Activated naive CD8-positive, alpha-beta T cell (primary cell): Measurements from ENCODE around the gene FN3K.
"Not testable (repeated sequence)": the region's sequence is repeated elsewhere in the genome, so short reads cannot be mapped to it uniquely, and the experiment has no call there.

Experiments used
- H3K27ac Mint-ChIP-seq: one replicate; pipeline ENCODE4 v1.8.0; 2021; ENCODE audit warnings: mixed read lengths
- H3K27me3 Mint-ChIP-seq: one replicate; pipeline ENCODE4 v1.8.0; 2021; ENCODE audit warnings: mixed read lengths
- H3K36me3 Mint-ChIP-seq: one replicate; pipeline ENCODE4 v1.8.0; 2021; ENCODE audit warnings: mixed read lengths
- H3K4me1 Mint-ChIP-seq: one replicate; pipeline ENCODE4 v1.8.0; 2021; ENCODE audit warnings: low read depth, mixed read lengths
- H3K4me3 Mint-ChIP-seq: one replicate; pipeline ENCODE4 v1.8.0; 2021; ENCODE audit warnings: mild to moderate bottlenecking, mixed read lengths
- H3K9me3 Mint-ChIP-seq: one replicate; pipeline ENCODE4 v1.8.0; 2021; ENCODE audit warnings: low read depth, mixed read lengths

The FN3K gene

DNA sequence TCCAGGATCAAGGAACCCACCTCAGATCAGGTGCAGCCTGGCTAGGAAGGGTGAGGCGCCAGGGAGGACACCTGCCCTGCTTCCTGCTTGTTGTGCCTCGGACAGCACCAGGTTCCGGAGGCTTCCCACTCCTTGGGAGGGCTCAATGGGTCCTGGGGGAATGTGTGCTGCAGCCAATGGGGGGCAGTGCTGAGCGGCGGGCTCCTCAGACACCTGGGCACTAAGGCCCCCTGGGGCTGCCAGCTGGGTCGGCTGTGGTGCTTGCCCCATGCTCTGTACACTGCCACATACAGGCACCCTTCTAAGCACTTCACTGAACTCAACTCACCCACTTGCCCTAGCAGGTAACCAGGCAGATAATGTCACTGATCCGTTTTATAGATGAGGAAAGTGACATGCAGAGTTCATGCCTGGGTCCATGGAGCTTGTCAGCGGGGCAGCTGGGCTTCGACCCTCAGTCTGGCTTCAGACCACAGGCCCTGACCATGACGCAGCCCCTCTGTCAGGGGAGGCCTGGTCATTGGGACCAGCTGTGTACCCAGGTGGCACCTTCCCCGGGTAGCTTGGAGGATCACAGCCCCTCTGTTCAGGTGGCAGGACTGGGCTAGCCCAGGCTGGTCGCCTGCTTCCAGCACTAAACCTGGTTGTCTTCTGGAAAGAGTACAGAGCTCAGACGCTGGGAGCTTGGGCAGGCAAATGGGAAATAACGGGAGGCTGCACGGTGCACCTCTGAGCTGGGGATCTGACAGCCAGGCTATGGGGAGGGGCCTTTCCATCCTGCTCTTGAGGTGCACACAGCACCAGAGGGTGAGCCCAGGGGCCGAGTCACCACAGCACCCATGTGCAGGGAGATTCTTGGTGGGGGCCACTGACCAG lies 8.2 kb downstream of the FN3K start:
- H3K4me1 Mint-ChIP-seq: no peaks in the 10 kb centered on the region
- H3K36me3 Mint-ChIP-seq: peaks cover 22% of the 10 kb centered on the region
- H3K27me3 Mint-ChIP-seq: no peaks in the 10 kb centered on the region
- H3K27ac Mint-ChIP-seq: no peak overlapping the region
- H3K4me3 Mint-ChIP-seq: no peak overlapping the region
- H3K9me3 Mint-ChIP-seq: peaks cover 18% of the 10 kb centered on the region

DNA sequence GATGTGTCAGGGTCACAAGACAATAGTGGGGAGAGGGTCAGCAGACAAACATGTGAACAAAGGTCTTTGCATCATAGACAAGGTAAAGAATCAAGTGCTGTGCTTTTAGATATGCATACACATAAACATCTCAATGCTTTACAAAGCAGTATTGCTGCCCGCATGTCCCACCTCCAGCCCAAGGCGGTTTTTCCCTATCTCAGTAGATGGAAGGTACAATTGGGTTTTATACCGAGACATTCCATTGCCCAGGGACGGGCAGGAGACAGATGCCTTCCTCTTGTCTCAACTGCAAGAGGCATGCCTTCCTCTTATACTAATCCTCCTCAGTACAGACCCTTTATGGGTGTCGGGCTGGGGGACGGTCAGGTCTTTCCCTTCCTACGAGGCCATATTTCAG lies 9.3 kb downstream of the FN3K start:
- H3K36me3 Mint-ChIP-seq: peaks cover 22% of the 10 kb centered on the region
- H3K9me3 Mint-ChIP-seq: peaks cover 18% of the 10 kb centered on the region
- not testable (repeated sequence) for H3K27ac Mint-ChIP-seq, H3K4me1 Mint-ChIP-seq, H3K27me3 Mint-ChIP-seq, H3K4me3 Mint-ChIP-seq

DNA sequence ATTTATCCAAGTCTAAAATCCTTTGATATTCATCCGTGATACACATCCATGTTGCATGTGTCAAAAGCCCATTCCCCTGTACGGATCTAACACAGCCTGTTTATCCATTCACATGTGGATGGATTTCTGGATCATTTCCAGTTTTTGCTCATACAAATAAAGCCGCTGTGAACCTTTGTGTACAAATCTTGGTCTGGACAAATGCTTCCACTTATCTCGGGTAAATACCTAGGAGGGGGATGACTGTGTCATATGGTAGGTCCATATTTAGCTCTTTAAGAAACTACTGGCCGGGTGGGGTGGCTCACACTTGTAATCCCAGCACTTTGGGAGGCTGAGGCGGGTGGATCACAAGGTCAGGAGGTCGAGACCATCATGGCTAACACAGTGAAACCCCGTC lies 10.1 kb downstream of the FN3K start:
- peaks cover 2% of the 10 kb centered on the region for H3K4me1 Mint-ChIP-seq
- no peak overlapping the region for H3K4me3 Mint-ChIP-seq
- H3K27me3 Mint-ChIP-seq: no peaks in the 10 kb centered on the region
- H3K27ac Mint-ChIP-seq: no peak overlapping the region
- H3K9me3 Mint-ChIP-seq: peaks cover 17% of the 10 kb centered on the region
- H3K36me3 Mint-ChIP-seq: peaks cover 17% of the 10 kb centered on the region

DNA sequence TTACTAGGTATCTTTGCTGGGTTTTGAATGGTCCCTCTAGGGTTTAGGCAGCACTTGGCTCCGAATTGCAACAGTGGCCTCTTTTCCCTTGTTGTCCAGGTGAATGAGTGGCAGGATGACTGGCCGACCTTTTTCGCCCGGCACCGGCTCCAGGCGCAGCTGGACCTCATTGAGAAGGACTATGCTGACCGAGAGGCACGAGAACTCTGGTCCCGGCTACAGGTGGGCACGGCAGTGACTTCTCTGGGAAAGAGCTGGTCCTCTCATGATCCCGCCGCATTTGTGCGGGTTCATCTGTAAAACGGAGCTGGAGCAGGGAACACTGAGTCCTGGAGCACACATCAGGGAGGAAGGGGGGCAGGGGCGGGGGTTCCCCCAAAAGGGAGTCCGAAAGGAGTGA lies 13.3 kb downstream of the FN3K start:
- Mint-ChIP-seq H3K27me3 (no peaks in the 10 kb centered on the region), H3K4me3 (no peak overlapping the region), H3K27ac (no peak overlapping the region), H3K4me1 (peaks cover 11% of the 10 kb centered on the region), H3K9me3 (peaks cover 8% of the 10 kb centered on the region), H3K36me3 (peaks cover 3% of the 10 kb centered on the region)

- peaks cover 22% of the 10 kb centered on the region for H3K4me1 Mint-ChIP-seq
- H3K27ac Mint-ChIP-seq: peak overlapping the region; percentile 28
- H3K27me3 Mint-ChIP-seq: no peaks in the 10 kb centered on the region
- H3K9me3 Mint-ChIP-seq: peaks cover 6% of the 10 kb centered on the region
- H3K4me3 Mint-ChIP-seq: peak overlapping the region; percentile 59
- H3K36me3 Mint-ChIP-seq: peaks cover 2% of the 10 kb centered on the region
Measured at GRCh38 chr17:82750241-82750908, 15.0 kb downstream of the FN3K start.

DNA sequence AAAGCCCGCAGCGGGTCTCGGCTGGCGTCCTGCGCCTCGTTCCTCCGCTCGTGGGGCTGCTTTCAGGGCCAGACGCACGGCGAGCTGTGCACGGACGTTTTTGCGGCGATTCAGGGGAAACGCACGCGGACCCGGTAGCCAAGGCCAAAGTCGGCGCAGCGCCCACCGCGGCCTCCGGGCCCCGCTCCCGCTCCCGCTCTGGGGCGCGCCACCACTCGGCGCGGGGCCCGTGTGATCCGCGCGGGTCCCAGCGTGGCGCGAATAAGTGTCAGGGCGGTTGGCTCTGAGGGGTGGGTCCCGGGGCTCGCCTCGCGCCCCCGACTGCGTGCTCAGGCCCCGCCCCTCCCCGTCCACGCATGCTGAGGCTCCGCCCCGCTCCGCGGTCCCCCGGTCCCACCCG lies 15.8 kb downstream of the FN3K start:
- H3K4me1 Mint-ChIP-seq: peaks cover 27% of the 10 kb centered on the region
- peaks cover 3% of the 10 kb centered on the region for H3K9me3 Mint-ChIP-seq
- no peak overlapping the region for H3K4me3 Mint-ChIP-seq
- H3K27ac Mint-ChIP-seq: no peak overlapping the region
- peaks cover 4% of the 10 kb centered on the region for H3K36me3 Mint-ChIP-seq
- H3K27me3 Mint-ChIP-seq: no peaks in the 10 kb centered on the region

DNA sequence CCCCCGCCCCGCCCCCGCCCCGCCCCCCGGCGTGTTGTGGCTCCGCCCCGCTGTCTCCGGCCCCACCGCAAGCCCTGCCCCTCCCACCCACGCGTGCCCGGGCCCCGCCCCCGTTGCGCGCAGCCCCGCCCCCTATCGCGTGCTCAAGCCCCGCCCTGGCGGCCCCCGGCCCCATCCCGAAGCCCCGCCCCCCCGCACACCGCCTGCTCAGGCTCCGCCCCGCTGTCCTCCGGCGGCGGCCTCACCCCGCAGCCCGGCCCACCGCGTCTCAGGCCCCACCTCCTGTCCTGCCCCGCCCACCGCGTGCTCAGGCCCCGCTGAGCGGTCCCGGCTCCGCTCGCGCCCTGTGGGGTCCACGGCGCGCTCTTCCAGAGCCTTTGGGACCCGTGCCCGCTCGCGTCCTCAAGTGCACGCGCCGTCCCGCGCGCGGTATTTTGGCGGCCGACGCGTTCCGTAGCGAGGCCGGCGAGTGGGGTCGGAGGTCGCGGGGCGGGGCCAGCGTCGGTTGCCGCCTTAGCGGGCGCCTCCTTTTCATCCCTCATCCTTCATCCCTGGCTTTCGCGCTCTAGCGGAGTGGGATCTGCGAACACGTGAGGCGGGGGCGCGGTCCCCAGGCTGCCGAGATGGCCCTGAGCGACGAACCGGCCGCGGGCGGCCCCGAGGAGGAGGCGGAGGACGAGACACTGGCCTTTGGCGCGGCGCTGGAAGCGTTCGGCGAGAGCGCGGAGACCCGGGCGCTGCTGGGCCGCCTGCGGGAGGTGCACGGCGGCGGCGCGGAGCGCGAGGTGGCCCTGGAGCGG lies 16.4 kb downstream of the FN3K start, which contains the start of gene TBCD:
TBCD (plus strand) TSS at position 495 of the 800 bp plus-strand sequence; CDS start at position 624, 129 bp downstream.
- Mint-ChIP-seq H3K36me3 (peaks cover 5% of the 10 kb centered on the region), H3K27me3 (no peaks in the 10 kb centered on the region), H3K9me3 (no peaks in the 10 kb centered on the region), H3K4me3 (peak within 1 kb of the TSS; percentile 87), H3K27ac (no peak within 1 kb of the TSS), H3K4me1 (peaks cover 27% of the 10 kb centered on the region)

GRCh38 chr17:82752371-82753200 lies 17.2 kb downstream of the FN3K start:
- Mint-ChIP-seq H3K27ac (no peak overlapping the region), H3K36me3 (peaks cover 7% of the 10 kb centered on the region), H3K9me3 (no peaks in the 10 kb centered on the region), H3K4me1 (peaks cover 27% of the 10 kb centered on the region), H3K27me3 (no peaks in the 10 kb centered on the region), H3K4me3 (peak overlapping the region; percentile 87)

DNA sequence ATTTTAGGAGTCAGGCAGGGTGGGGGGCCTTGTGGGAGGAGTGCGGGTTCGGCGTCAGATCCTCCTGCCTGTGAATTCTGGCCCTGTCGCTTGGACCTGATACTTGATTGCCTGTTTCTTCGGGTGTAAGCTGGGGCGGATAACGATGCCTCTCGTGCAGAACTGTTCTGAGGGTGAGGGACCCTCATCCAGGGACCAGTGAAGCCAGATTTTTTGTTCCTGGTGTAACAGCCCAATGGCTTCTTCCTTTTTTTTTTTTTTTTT lies 17.7 kb downstream of the FN3K start:
- Mint-ChIP-seq H3K4me3 (peak overlapping the region; percentile 87), H3K27me3 (no peaks in the 10 kb centered on the region), H3K4me1 (peaks cover 28% of the 10 kb centered on the region), H3K9me3 (no peaks in the 10 kb centered on the region), H3K27ac (no peak overlapping the region), H3K36me3 (peaks cover 7% of the 10 kb centered on the region)

GRCh38 chr17:82754297-82755208 lies 19.1 kb downstream of the FN3K start:
- H3K9me3 Mint-ChIP-seq: no peaks in the 10 kb centered on the region
- no peaks in the 10 kb centered on the region for H3K27me3 Mint-ChIP-seq
- H3K36me3 Mint-ChIP-seq: peaks cover 7% of the 10 kb centered on the region
- H3K4me1 Mint-ChIP-seq: peaks cover 28% of the 10 kb centered on the region
- peak overlapping the region; percentile 22 for H3K27ac Mint-ChIP-seq
- H3K4me3 Mint-ChIP-seq: peak overlapping the region; percentile 54

- Mint-ChIP-seq H3K9me3 (no peaks in the 10 kb centered on the region), H3K4me3 (no peak overlapping the region)
Measured at GRCh38 chr17:82756166-82756565, 20.8 kb downstream of the FN3K start.

DNA sequence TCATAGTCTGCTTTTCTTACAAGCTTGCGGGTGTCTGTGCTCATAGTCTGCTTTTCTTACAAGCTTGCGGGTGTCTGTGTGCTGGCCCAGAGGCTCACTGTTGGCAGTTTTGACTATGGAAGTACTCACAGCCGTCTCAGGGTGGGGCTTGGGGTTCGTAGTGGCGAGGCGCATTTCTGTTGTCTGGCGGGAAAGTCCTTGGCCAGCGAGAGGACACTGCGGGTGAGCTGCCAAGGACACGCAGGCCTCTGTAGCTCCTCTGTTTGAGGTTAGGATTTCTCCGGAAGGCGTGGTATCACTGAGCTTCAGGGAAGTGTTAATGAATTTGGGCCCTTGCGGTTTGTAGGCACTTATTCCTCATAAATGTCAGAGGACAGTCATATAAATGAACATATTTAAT lies 30.0 kb downstream of the FN3K start:
- H3K4me1 Mint-ChIP-seq: peaks cover 12% of the 10 kb centered on the region
- H3K27ac Mint-ChIP-seq: no peak overlapping the region
- H3K9me3 Mint-ChIP-seq: no peaks in the 10 kb centered on the region
- no peak overlapping the region for H3K4me3 Mint-ChIP-seq
- H3K27me3 Mint-ChIP-seq: no peaks in the 10 kb centered on the region
- H3K36me3 Mint-ChIP-seq: peaks cover 17% of the 10 kb centered on the region

More at GRCh38 chr17:82756166-82756565, 20.8 kb downstream of the FN3K start:
- Mint-ChIP-seq H3K36me3 (peaks cover 12% of the 10 kb centered on the region), H3K27ac (no peak overlapping the region), H3K27me3 (no peaks in the 10 kb centered on the region), H3K4me1 (peaks cover 28% of the 10 kb centered on the region)

- H3K9me3 Mint-ChIP-seq: no peaks in the 10 kb centered on the region
- no peaks in the 10 kb centered on the region for H3K27me3 Mint-ChIP-seq
- peaks cover 15% of the 10 kb centered on the region for H3K36me3 Mint-ChIP-seq
- peaks cover 11% of the 10 kb centered on the region for H3K4me1 Mint-ChIP-seq
- H3K4me3 Mint-ChIP-seq: no peak overlapping the region
- H3K27ac Mint-ChIP-seq: no peak overlapping the region
Measured at GRCh38 chr17:82767041-82767754, 31.8 kb downstream of the FN3K start.
